Measurements from ENCODE around the gene PNLIPRP1.

DNA sequence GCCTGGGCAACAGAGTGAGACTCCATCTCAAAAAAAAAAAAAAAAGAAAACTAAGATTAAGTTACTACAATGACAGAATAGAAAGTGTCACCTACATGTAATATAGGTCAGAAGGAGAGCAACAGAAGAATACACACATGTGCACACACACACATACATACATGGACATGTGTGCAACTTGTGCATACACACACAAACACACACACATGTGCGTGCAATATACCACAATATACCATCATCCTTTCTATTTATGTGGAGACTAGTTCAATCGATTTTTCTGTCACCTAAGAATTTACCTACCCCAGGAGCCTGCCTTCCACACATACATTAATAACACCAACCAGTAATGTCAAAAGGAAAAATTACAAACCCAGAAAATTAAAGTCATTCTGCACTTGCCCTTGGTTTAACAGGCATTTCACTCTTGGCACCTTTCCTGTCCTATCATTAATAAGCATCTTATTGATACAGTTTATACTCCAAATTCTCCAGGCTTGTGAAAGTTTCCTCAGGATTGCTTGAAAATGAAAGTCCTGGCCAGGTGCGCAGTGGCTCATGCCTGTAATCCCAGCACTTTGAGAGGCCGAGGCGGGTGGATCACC is 2.5 kb downstream of the PNLIPRP1 start:
- TF ChIP-seq, protein P1, sequence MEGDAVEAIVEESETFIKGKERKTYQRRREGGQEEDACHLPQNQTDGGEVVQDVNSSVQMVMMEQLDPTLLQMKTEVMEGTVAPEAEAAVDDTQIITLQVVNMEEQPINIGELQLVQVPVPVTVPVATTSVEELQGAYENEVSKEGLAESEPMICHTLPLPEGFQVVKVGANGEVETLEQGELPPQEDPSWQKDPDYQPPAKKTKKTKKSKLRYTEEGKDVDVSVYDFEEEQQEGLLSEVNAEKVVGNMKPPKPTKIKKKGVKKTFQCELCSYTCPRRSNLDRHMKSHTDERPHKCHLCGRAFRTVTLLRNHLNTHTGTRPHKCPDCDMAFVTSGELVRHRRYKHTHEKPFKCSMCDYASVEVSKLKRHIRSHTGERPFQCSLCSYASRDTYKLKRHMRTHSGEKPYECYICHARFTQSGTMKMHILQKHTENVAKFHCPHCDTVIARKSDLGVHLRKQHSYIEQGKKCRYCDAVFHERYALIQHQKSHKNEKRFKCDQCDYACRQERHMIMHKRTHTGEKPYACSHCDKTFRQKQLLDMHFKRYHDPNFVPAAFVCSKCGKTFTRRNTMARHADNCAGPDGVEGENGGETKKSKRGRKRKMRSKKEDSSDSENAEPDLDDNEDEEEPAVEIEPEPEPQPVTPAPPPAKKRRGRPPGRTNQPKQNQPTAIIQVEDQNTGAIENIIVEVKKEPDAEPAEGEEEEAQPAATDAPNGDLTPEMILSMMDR (IDR thresholded peaks at IDR 0.05; ENCODE audit: insufficient read depth, low read length, poor library complexity, severe bottlenecking): no peak
- no peak for TF ChIP-seq EZH2phosphoT487 (conservative IDR thresholded peaks at IDR 0.05; ENCODE audit: low read length)

Data from SU-DHL-6 (cell line).